Smooth muscle cell (in vitro differentiated cells): Measurements from ENCODE around the gene VPS26C. TPM values are rescaled to one million over a fixed set of nuclear protein-coding genes. Genes with fewer than 3 reads are reported as not detected.

Source experiments
- DNase-seq: peaks from one replicate; lab custom pipeline; 2025; ENCODE audit not compliant: unreplicated experiment; lab: John Stamatoyannopoulos, UW
- H2AFZ ChIP-seq: fragments of 200-600 bp; sonication (generic); 2 replicates; pipeline ENCODE4 v1.6.0; 2016; ENCODE audit warnings: antibody characterized with exemption, low read depth, mild to moderate bottlenecking
- H3F3A ChIP-seq: fragments of 200-600 bp; sonication (generic); 2 replicates; pipeline ENCODE4 v1.6.0; 2017; ENCODE audit warnings: antibody characterized with exemption, low read depth
- H3K27ac ChIP-seq: fragments of 200-600 bp; sonication (generic); 2 replicates; pipeline ENCODE4 v1.5.1; 2016; ENCODE audit warnings: low read depth, mild to moderate bottlenecking
- H3K27me3 ChIP-seq: fragments of 200-600 bp; sonication (generic); 2 replicates; pipeline ENCODE4 v1.6.1; 2016; ENCODE audit warnings: low read depth, mild to moderate bottlenecking
- H3K36me3 ChIP-seq: fragments of 200-600 bp; sonication (generic); 2 replicates; pipeline ENCODE4 v1.5.1; 2016; ENCODE audit warnings: low read depth
- H3K4me1 ChIP-seq: fragments of 200-600 bp; sonication (generic); 2 replicates; pipeline ENCODE4 v1.5.1; 2016; ENCODE audit warnings: low read depth
- H3K4me2 ChIP-seq: fragments of 200-600 bp; sonication (generic); 2 replicates; pipeline ENCODE4 v1.6.0; 2016; ENCODE audit warnings: mild to moderate bottlenecking
- H3K4me3 ChIP-seq: fragments of 200-600 bp; sonication (generic); 2 replicates; pipeline ENCODE4 v1.5.1; 2016; ENCODE audit warnings: mild to moderate bottlenecking
- H3K79me2 ChIP-seq: fragments of 200-600 bp; sonication (generic); 2 replicates; pipeline ENCODE4 v1.6.0; 2016; ENCODE audit warnings: low read depth, mild to moderate bottlenecking
- H3K9ac ChIP-seq: fragments of 200-600 bp; sonication (generic); 2 replicates; pipeline ENCODE4 v1.6.0; 2016; ENCODE audit warnings: low read depth
- H3K9me3 ChIP-seq: fragments of 200-600 bp; sonication (generic); replicated peaks from 2 replicates; pipeline ENCODE4 v1.5.1; 2016; ENCODE audit warnings: low read depth
- H4K20me1 ChIP-seq: fragments of 200-600 bp; sonication (generic); 2 replicates; pipeline ENCODE4 v1.6.0; 2016; ENCODE audit warnings: low read depth
- CTCF ChIP-seq: fragments of 200-600 bp; sonication (generic); IDR thresholded peaks from 2 replicates; pipeline ENCODE4 v1.5.1; 2017; ENCODE audit warnings: borderline replicate concordance, mild to moderate bottlenecking, antibody characterized with exemption; ENCODE audit not compliant: insufficient read depth, poor library complexity, severe bottlenecking
- WGBS: methylation state at CpG from one replicate; pipeline ENCODE4 v1.1.7; 2016; ENCODE audit warnings: low lambda C conversion rate; 5-methylcytosine and 5-hydroxymethylcytosine counted together
- polyA plus RNA-seq: library from polyadenylated mRNA; unstranded; fragments of >200 nt; fragmentation: Nextera tagmentation; extraction: Ambion mirVana; gene quantifications from 2 replicates; pipeline ENCODE4 v1.2.1, GENCODE V29; 2016
- total RNA-seq: library from RNA; depleted of rRNA; stranded (reverse); fragments of >200 nt; gene quantifications from 2 replicates; pipeline ENCODE4 v1.2.3, GENCODE V29; 2014

The VPS26C gene
- total and polyA plus RNA-seq, 2 experiments from 2014 or later, result 31.7 to 50.3 TPM

GRCh38 chr21:37192019-37192418 is 75.1 kb downstream of the VPS26C start:
- Histone ChIP-seq H3K27me3 (no peaks in the 10 kb centered on the region), H3K27ac (no peak overlapping the region), H3K79me2 (peaks cover 4% of the 10 kb centered on the region), H3K4me2 (no peak overlapping the region), H3K9me3 (no peaks in the 10 kb centered on the region), H3K9ac (no peak overlapping the region), H3K4me1 (no peaks in the 10 kb centered on the region), H3F3A (no peaks in the 10 kb centered on the region), H3K4me3 (no peak overlapping the region), H4K20me1 (peaks cover 51% of the 10 kb centered on the region), H3K36me3 (peaks cover 38% of the 10 kb centered on the region), H2AFZ (no peak overlapping the region)
- WGBS, result 92% methylated on average over 2 of the region's 2 CpGs
- no peak for TF ChIP-seq CTCF
- DNase-seq, result no peak

- no peak overlapping the region for H3K4me3 ChIP-seq
- H4K20me1 ChIP-seq, result peaks cover 46% of the 10 kb centered on the region
- no peak for TF ChIP-seq CTCF
- no peaks in the 10 kb centered on the region for H3K9me3 ChIP-seq
- no peak overlapping the region for H3K9ac ChIP-seq
- no peaks in the 10 kb centered on the region for H3K27me3 ChIP-seq
- no peak overlapping the region for H3K27ac ChIP-seq
- 100% methylated on average over 1 of the region's 1 CpG for WGBS
- H3K79me2 ChIP-seq, result peaks cover 8% of the 10 kb centered on the region
- H2AFZ ChIP-seq, result no peak overlapping the region
- H3K4me1 ChIP-seq, result no peaks in the 10 kb centered on the region
- peaks cover 41% of the 10 kb centered on the region for H3K36me3 ChIP-seq
- H3K4me2 ChIP-seq, result no peak overlapping the region
- H3F3A ChIP-seq, result no peaks in the 10 kb centered on the region
- no peak for DNase-seq
These were observed 78.3 kb downstream of the VPS26C start for GRCh38 chr21:37188825-37189224.

- WGBS, result 96% methylated on average over 2 of the region's 2 CpGs
- Histone ChIP-seq H3K9me3 (no peaks in the 10 kb centered on the region), H3K36me3 (peaks cover 37% of the 10 kb centered on the region), H3K4me2 (no peak overlapping the region), H3K4me1 (no peaks in the 10 kb centered on the region), H3K9ac (no peak overlapping the region), H3K79me2 (peaks cover 10% of the 10 kb centered on the region), H4K20me1 (peaks cover 46% of the 10 kb centered on the region), H3F3A (no peaks in the 10 kb centered on the region), H3K27me3 (no peaks in the 10 kb centered on the region), H3K4me3 (no peak overlapping the region), H2AFZ (no peak overlapping the region), H3K27ac (no peak overlapping the region)
- no peak for DNase-seq
- TF ChIP-seq CTCF, result no peak
These were observed 80.2 kb downstream of the VPS26C start for GRCh38 chr21:37186983-37187382.

- Histone ChIP-seq H4K20me1 (peaks cover 59% of the 10 kb centered on the region), H3K36me3 (peaks cover 33% of the 10 kb centered on the region), H2AFZ (no peak overlapping the region), H3K4me2 (no peak overlapping the region), H3K9me3 (no peaks in the 10 kb centered on the region), H3K27ac (no peak overlapping the region), H3K79me2 (peaks cover 13% of the 10 kb centered on the region), H3F3A (no peaks in the 10 kb centered on the region), H3K27me3 (no peaks in the 10 kb centered on the region), H3K4me1 (no peaks in the 10 kb centered on the region), H3K4me3 (no peak overlapping the region), H3K9ac (no peak overlapping the region)
- WGBS, result 98% methylated on average over 9 of the region's 9 CpGs
- no peak for DNase-seq
- no peak for TF ChIP-seq CTCF
These were observed 82.1 kb downstream of the VPS26C start for GRCh38 chr21:37184784-37185593.
